Lower leg skin (tissue), 4 donors: ENCODE data around the gene RGS5. TPM values are rescaled to one million over a fixed set of nuclear protein-coding genes. Genes with fewer than 3 reads are reported as not detected.

Experiments
- DNase-seq, 2 donors: peaks; one replicate each; pipeline ENCODE4 v3.0.0-alpha.2; 2019; ENCODE audit warnings: low spot score in 2 of 2
- H3K4me3 ChIP-seq: fragments of 200-600 bp; sonication (generic); 2 replicates; pipeline ENCODE4 v1.5.1; 2017; ENCODE audit warnings: mild to moderate bottlenecking, low read depth; ENCODE audit not compliant: poor library complexity, severe bottlenecking
- POLR2A ChIP-seq, 2 donors: fragments of 450-650 bp; IDR thresholded peaks; one replicate each; pipeline ENCODE4 v1.6.1; 2016 to 2017; ENCODE audit warnings: antibody characterized with exemption in 2 of 2, mild to moderate bottlenecking in 1 of 2, moderate library complexity in 1 of 2
- WGBS, 2 donors: methylation state at CpG; one replicate each; pipeline ENCODE4 v1.1.5; 2018; 5-methylcytosine and 5-hydroxymethylcytosine counted together
- intact Hi-C: fragments of 100-400 bp; cut with DNase I; formaldehyde crosslinking; loops from one replicate; pipeline ENCODE4 v1.15.0; 2023; ENCODE audit warnings: low total_unique reads
- total RNA-seq, 4 donors: library from RNA; depleted of rRNA; stranded (reverse); fragments of >200 nt; gene quantifications; one replicate each; pipeline ENCODE4 v1.1.0, GENCODE V29; 2016
- TF ChIP-seq, protein P1 (sequence below), 3 donors: fragments of 450-650 bp; IDR thresholded peaks; one replicate each; pipeline ENCODE4 v1.5.1; 2016; ENCODE audit warnings: antibody characterized with exemption in 3 of 3, mild to moderate bottlenecking in 3 of 3, moderate library complexity in 2 of 3

The RGS5 gene
- total RNA-seq, 4 donors from 2014 or later, result 16.0 to 59.0 (median 33.2) TPM

DNA sequence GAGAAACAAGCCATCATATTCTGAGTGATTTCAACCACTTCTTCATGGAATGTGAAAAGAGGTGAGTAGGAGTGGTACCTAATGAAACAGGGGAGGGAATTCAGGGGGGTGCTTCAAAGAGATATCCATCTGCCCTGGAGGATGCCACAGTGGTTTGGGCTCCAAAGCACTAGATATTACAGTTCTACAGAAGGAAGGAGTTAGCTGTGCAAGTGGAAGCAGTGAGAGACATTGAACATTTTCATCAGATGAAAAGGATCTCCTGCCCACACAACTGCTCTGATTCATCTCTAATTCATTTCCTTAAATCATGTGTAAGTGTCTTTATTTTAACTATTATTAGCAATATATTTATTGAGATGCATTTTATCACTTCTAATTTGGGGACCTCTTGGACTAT, 2.8 kb upstream of the RGS5 start:
- intact Hi-C loops, result no loop called here
- no peak overlapping the region for H3K4me3 ChIP-seq
- TF ChIP-seq, protein P1, sequence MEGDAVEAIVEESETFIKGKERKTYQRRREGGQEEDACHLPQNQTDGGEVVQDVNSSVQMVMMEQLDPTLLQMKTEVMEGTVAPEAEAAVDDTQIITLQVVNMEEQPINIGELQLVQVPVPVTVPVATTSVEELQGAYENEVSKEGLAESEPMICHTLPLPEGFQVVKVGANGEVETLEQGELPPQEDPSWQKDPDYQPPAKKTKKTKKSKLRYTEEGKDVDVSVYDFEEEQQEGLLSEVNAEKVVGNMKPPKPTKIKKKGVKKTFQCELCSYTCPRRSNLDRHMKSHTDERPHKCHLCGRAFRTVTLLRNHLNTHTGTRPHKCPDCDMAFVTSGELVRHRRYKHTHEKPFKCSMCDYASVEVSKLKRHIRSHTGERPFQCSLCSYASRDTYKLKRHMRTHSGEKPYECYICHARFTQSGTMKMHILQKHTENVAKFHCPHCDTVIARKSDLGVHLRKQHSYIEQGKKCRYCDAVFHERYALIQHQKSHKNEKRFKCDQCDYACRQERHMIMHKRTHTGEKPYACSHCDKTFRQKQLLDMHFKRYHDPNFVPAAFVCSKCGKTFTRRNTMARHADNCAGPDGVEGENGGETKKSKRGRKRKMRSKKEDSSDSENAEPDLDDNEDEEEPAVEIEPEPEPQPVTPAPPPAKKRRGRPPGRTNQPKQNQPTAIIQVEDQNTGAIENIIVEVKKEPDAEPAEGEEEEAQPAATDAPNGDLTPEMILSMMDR (IDR thresholded peaks at IDR 0.05), result no peak
- no peak for DNase-seq

DNA sequence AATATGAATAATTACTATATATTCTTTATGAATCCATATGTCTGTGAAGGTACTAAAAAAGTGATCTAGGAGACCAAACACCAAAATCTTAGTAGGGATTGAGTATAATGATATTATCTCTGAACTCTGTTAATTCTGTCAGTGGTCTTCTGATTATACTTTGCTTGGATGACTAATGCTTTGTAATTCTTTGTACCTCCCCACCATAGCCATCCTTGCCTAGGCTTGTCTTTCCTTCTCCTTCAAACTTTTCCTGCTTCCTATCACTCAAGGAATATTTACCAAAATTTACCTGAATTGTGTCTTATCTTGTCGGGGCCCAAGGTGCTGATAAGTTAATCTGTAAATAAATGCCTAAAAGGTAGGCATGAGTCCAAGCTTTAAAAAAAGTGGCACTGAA, 845 bp upstream of the RGS5 start:
- H3K4me3 ChIP-seq, result no peak overlapping the region
- 53 to 55% methylated on average over 1 of the region's 1 CpG for WGBS, 2 donors
- intact Hi-C loops, result no loop called here
- DNase-seq, result no peak
- TF ChIP-seq POLR2A (IDR thresholded peaks at IDR 0.05), result no peak
- TF ChIP-seq, protein P1 (IDR thresholded peaks at IDR 0.05), result no peak

DNA sequence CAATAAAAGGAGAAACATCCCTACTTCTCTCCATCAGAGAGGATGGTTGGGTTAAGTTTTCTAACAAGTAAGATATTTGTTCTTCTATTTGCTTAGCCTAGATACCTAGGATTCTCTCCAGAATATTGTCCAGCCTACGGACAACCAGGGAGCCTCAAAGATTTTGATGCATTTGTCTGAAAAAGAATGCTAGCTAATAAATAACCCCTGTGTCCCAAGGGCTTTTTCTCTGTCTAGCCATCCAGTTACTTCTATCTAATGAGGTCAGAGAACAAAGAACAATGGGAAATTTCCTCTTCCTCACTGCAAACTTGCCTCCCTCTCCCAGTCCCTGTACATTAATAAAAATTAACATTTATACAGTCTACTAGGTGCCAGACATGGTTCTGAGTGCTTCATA, 810 bp downstream of the RGS5 start:
- H3K4me3 ChIP-seq, result no peak overlapping the region
- TF ChIP-seq, protein P1 (IDR thresholded peaks at IDR 0.05), result no peak
- TF ChIP-seq POLR2A (IDR thresholded peaks at IDR 0.05), result no peak
- no peak for DNase-seq
- WGBS, 2 donors, result 61 to 69% methylated on average over 1 of the region's 1 CpG
- intact Hi-C loops, result no loop called here

DNA sequence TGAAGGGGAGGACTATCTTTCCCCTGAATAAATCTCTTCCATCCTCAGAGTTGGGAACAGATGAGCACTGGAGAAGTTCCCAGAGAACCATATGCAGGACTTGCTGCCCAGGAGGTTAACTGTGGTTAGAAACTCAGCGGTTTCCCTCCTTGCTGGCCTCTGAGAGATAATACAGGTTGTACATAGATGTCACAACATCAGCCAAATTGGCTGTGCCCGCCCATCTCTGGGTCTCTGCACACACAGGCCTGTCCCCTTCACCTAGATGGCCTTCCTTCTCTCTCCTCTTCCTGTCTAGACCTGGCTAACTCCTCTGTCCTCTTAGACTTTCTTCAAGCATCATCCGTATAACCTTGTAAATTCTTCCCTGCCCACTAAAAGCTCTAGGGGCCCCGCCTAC, 5.7 kb downstream of the RGS5 start:
- no peak for DNase-seq
- H3K4me3 ChIP-seq, result no peak overlapping the region
- intact Hi-C loops, result no loop called here
- 80 to 91% methylated on average over 4 of the region's 4 CpGs for WGBS, 2 donors
- TF ChIP-seq, protein P1 (IDR thresholded peaks at IDR 0.05), result no peak
- no peak for TF ChIP-seq POLR2A (IDR thresholded peaks at IDR 0.05)

DNA sequence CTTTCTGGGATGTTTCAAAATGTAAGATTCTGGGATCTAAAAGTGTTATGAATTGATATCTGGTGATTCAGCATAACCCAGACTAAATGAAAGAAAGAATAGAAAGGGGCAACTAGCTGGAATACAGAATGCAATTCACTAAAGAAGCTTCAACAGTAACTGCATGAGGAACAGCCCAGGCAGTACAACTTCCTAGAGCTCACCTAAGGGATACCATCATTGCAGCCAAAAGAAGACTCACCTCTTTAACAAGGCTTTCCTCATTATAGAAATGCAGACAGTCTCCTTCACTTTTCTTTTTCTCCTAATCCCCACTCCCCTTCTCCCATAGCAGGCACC, 6.3 kb downstream of the RGS5 start:
- no peak overlapping the region for H3K4me3 ChIP-seq
- no peak for DNase-seq
- intact Hi-C loops, result no loop called here
- TF ChIP-seq, protein P1 (IDR thresholded peaks at IDR 0.05), result no peak
- TF ChIP-seq POLR2A (IDR thresholded peaks at IDR 0.05), result no peak

DNA sequence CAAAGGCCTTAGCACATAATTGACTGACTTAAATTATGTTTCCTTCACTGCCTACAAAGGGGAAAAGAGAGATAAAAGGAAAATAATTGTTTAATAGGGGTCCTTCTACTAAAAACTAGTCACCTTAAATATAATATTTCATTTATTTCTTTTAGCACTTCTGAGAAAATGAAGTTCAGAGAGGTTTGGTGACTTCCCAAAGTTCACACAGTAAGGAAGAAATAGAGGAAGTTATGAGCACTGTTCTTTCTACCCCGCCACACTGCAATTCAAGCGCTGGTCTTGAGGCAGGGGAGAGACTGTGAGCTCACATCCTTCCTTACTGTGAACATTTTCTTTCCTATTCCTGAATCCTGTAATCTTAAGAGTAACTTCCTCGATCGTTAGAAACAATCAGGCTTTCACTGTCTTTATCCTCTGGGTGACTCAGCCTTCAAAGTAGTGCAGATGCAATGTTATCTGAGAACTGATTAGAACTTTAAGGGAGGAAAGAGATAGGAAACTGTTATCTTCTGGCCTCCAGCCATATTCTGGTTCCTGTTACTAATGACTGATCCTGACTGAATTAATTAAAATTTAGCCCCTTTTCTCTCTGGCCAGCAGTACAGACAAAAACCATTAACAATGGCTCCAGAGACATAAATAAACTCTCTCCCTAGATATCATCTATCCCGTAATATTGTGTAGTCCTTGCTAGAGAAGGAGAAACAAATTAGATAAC, 6.8 kb downstream of the RGS5 start:
- WGBS, 2 donors, result 57 to 69% methylated on average over 5 of the region's 5 CpGs
- intact Hi-C loops, result no loop called here
- DNase-seq, result no peak
- TF ChIP-seq POLR2A (IDR thresholded peaks at IDR 0.05), result no peak
- TF ChIP-seq, protein P1 (IDR thresholded peaks at IDR 0.05), result no peak
- H3K4me3 ChIP-seq, result no peak overlapping the region
